H1 (cell line): Measurements from ENCODE around the gene KMT5C. TPM values are rescaled to one million over a fixed set of nuclear protein-coding genes. Genes with fewer than 3 reads are reported as not detected.

Experiments used
- CTCF ChIA-PET: fragments of 300-600 bp; sonication (Branson Sonifier 250); formaldehyde crosslinking; loops from one replicate; lab custom pipeline; 2021; ENCODE audit not compliant: partially characterized antibody; lab: Charles Lee
- POLR2A ChIA-PET: fragments of 300-600 bp; sonication (Branson Sonifier 250); formaldehyde crosslinking; loops from one replicate; lab custom pipeline; 2021; ENCODE audit warnings: inconsistent platforms; ENCODE audit not compliant: partially characterized antibody; lab: Charles Lee
- DNase-seq, 2 experiments: peaks; one replicate each; pipeline versions ENCODE4 v3.0.0 to v3.0.0-alpha.2; 2010 to 2022; ENCODE audit warnings: low spot score in 2 of 2, low read depth in 1 of 2, mixed read lengths in 1 of 2
- FAIRE-seq: peaks from 2 replicates; lab custom pipeline; 2011; peaks lifted over from hg19 to GRCh38; lab: Jason Lieb, UNC
- H2AFZ ChIP-seq: 2 replicates; pipeline ENCODE4 v1.8.1; 2012; ENCODE audit warnings: low read length, inconsistent platforms
- H2AK5ac ChIP-seq: 2 replicates; pipeline ENCODE4 v1.6.1; 2013; ENCODE audit warnings: low read depth, low read length
- H2BK120ac ChIP-seq: replicated peaks from 2 replicates; pipeline ENCODE3; 2013; ENCODE audit warnings: low read depth, low read length, inconsistent platforms
- H2BK12ac ChIP-seq: 2 replicates; pipeline ENCODE4 v1.6.1; 2013; ENCODE audit warnings: low read depth, low read length
- H2BK15ac ChIP-seq: 2 replicates; pipeline ENCODE4 v1.6.1; 2013; ENCODE audit warnings: low read length
- H2BK20ac ChIP-seq: 2 replicates; pipeline ENCODE4 v1.6.1; 2013; ENCODE audit warnings: low read length
- H2BK5ac ChIP-seq: 2 replicates; pipeline ENCODE4 v1.6.1; 2013; ENCODE audit warnings: low read depth, low read length
- H3K14ac ChIP-seq: 2 replicates; pipeline ENCODE4 v1.6.1; 2013; ENCODE audit warnings: inconsistent platforms; ENCODE audit not compliant: insufficient read length
- H3K18ac ChIP-seq: 2 replicates; pipeline ENCODE4 v1.6.1; 2013; ENCODE audit warnings: low read length; ENCODE audit errors: extremely low read depth
- H3K23ac ChIP-seq: 2 replicates; pipeline ENCODE4 v1.6.1; 2013; ENCODE audit warnings: inconsistent platforms; ENCODE audit not compliant: insufficient read length
- H3K23me2 ChIP-seq: 2 replicates; pipeline ENCODE4 v1.6.1; 2013; ENCODE audit warnings: low read depth, low read length
- H3K27ac ChIP-seq: 2 replicates; pipeline ENCODE4 v1.6.1; 2011; ENCODE audit warnings: low read depth, low read length, inconsistent platforms
- H3K27me3 ChIP-seq, 4 experiments: replicated peaks in 1 of 4; 1 replicate in 1 of 4; 2 replicates in 3 of 4; pipeline versions ENCODE4 v1.6.1 to v1.8.1; 2011 to 2013; ENCODE audit warnings: low read length in 3 of 4, mild to moderate bottlenecking in 3 of 4, inconsistent platforms in 2 of 4, mixed read lengths in 2 of 4, moderate library complexity in 1 of 4; ENCODE audit not compliant: control insufficient read depth in 3 of 4, insufficient read depth in 3 of 4; ENCODE audit errors: extremely low read depth in 1 of 4
- H3K36me3 ChIP-seq, 4 experiments: 2 replicates each; pipeline versions ENCODE4 v1.6.1 to v1.8.1; 2011 to 2013; ENCODE audit warnings: mild to moderate bottlenecking in 4 of 4, low read length in 3 of 4, moderate library complexity in 2 of 4, control low read depth in 1 of 4, inconsistent platforms in 1 of 4; ENCODE audit not compliant: insufficient read depth in 4 of 4, control insufficient read depth in 2 of 4
- H3K4ac ChIP-seq: replicated peaks from 2 replicates; pipeline ENCODE3; 2013; ENCODE audit warnings: low read length, low read depth, mixed read lengths, inconsistent platforms; ENCODE audit not compliant: insufficient read length
- H3K4me1 ChIP-seq, 4 experiments: replicated peaks in 1 of 4; 1 replicate in 1 of 4; 2 replicates in 3 of 4; pipeline versions ENCODE4 v1.6.1 to v1.8.1; 2011 to 2013; ENCODE audit warnings: low read length in 3 of 4, inconsistent platforms in 2 of 4, mixed read lengths in 1 of 4; ENCODE audit not compliant: insufficient read depth in 4 of 4, control insufficient read depth in 3 of 4
- H3K4me2 ChIP-seq, 2 experiments: 2 replicates each; pipeline versions ENCODE4 v1.6.1 to v1.8.1; 2011 to 2013; ENCODE audit warnings: low read depth in 2 of 2, low read length in 2 of 2, control low read depth in 1 of 2, inconsistent platforms in 1 of 2, mild to moderate bottlenecking in 1 of 2; ENCODE audit not compliant: insufficient read depth in 1 of 2
- H3K4me3 ChIP-seq, 4 experiments: fragments of 200-600, 300-600 bp in 1 of 4; sonication (generic), shearing (Covaris generic), sonication (Bioruptor Twin) in 1 of 4; 2 replicates each; pipeline versions ENCODE4 v1.5.1 to v1.8.1; 2011 to 2016; ENCODE audit warnings: low read length in 4 of 4, low read depth in 3 of 4, control low read depth in 2 of 4, inconsistent platforms in 2 of 4, mild to moderate bottlenecking in 2 of 4, mixed read lengths in 1 of 4, moderate library complexity in 1 of 4; ENCODE audit not compliant: insufficient read depth in 2 of 4; ENCODE audit errors: extremely low read depth in 1 of 4
- H3K56ac ChIP-seq: replicated peaks from 2 replicates; pipeline ENCODE3; 2013; ENCODE audit warnings: low read depth, mild to moderate bottlenecking, mixed read lengths, low read length, inconsistent platforms; ENCODE audit not compliant: insufficient read length
- H3K79me1 ChIP-seq: 2 replicates; pipeline ENCODE4 v1.6.1; 2013; ENCODE audit warnings: low read depth, low read length, control low read depth
- H3K79me2 ChIP-seq, 2 experiments: 2 replicates each; pipeline versions ENCODE4 v1.6.1 to v1.8.1; 2012 to 2013; ENCODE audit warnings: low read length in 2 of 2, mild to moderate bottlenecking in 2 of 2, inconsistent platforms in 1 of 2; ENCODE audit not compliant: insufficient read depth in 2 of 2, control insufficient read depth in 1 of 2
- H3K9ac ChIP-seq, 4 experiments: replicated peaks in 1 of 4; 1 replicate in 1 of 4; 2 replicates in 3 of 4; pipeline versions ENCODE4 v1.6.1 to v1.8.1; 2011 to 2013; ENCODE audit warnings: low read depth in 3 of 4, low read length in 3 of 4, control low read depth in 2 of 4, mild to moderate bottlenecking in 2 of 4, moderate library complexity in 2 of 4, inconsistent platforms in 1 of 4; ENCODE audit errors: extremely low read depth in 1 of 4
- H3K9me3 ChIP-seq, 2 experiments: 2 replicates each; pipeline versions ENCODE4 v1.6.1 to v1.8.1; 2012 to 2013; ENCODE audit warnings: mild to moderate bottlenecking in 2 of 2, moderate library complexity in 2 of 2, control low read depth in 1 of 2, inconsistent platforms in 1 of 2, low read depth in 1 of 2, low read length in 1 of 2, mixed read lengths in 1 of 2; ENCODE audit not compliant: insufficient read depth in 2 of 2
- H4K20me1 ChIP-seq, 2 experiments: replicated peaks in 1 of 2; 2 replicates each; pipeline versions ENCODE3 to v1.8.1; 2011 to 2013; ENCODE audit warnings: inconsistent platforms in 2 of 2, low read length in 2 of 2, mild to moderate bottlenecking in 1 of 2; ENCODE audit not compliant: insufficient read depth in 2 of 2, control insufficient read depth in 1 of 2
- H4K5ac ChIP-seq: 2 replicates; pipeline ENCODE4 v1.6.1; 2013; ENCODE audit warnings: low read length, low read depth, mixed read lengths, inconsistent platforms; ENCODE audit not compliant: insufficient read length
- H4K8ac ChIP-seq: 2 replicates; pipeline ENCODE4 v1.8.0; 2013; ENCODE audit warnings: mild to moderate bottlenecking, moderate library complexity, low read length, inconsistent platforms; ENCODE audit not compliant: insufficient read depth; ENCODE audit errors: extremely low read depth
- H4K91ac ChIP-seq: replicated peaks from 2 replicates; pipeline ENCODE3; 2013; ENCODE audit warnings: low read length, mixed read lengths, inconsistent platforms; ENCODE audit not compliant: insufficient read length
- ASH2L ChIP-seq: fragments of 200-600, 300-600 bp; sonication (generic); IDR thresholded peaks from one replicate; pipeline ENCODE4 v1.7.1; 2017; ENCODE audit warnings: low read length
- CBX8 ChIP-seq: fragments of 300-800, 300-1000 bp; sonication (generic); IDR thresholded peaks from 2 replicates; pipeline ENCODE4 v1.7.1; 2016; ENCODE audit warnings: low read depth, low read length, borderline replicate concordance
- CEBPB ChIP-seq: IDR thresholded peaks from 2 replicates; pipeline ENCODE4 v1.6.1; 2012; ENCODE audit warnings: low read depth, low read length
- CHD1 ChIP-seq: IDR thresholded peaks from 2 replicates; pipeline ENCODE4 v1.6.1; 2012; ENCODE audit warnings: low read depth, low read length, improper control_type of control experiment
- POLR2A ChIP-seq, 2 experiments: IDR thresholded peaks; 1 replicate in 1 of 2; 2 replicates in 1 of 2; pipeline ENCODE4 v1.6.1; 2011; ENCODE audit warnings: low read depth in 2 of 2, low read length in 2 of 2, mild to moderate bottlenecking in 2 of 2; ENCODE audit errors: control extremely low read depth in 1 of 2
- POLR2AphosphoS5 ChIP-seq: IDR thresholded peaks from 2 replicates; pipeline ENCODE4 v1.6.1; 2011; ENCODE audit warnings: low read depth, low read length
- RAD21 ChIP-seq, 2 experiments: IDR thresholded peaks in 1 of 2; conservative IDR thresholded peaks in 1 of 2; 2 replicates each; pipeline ENCODE4 v1.6.1; 2011; ENCODE audit warnings: low read depth in 2 of 2, low read length in 2 of 2, improper control_type of control experiment in 1 of 2, inconsistent platforms in 1 of 2, mild to moderate bottlenecking in 1 of 2, moderate library complexity in 1 of 2
- YY1 ChIP-seq: IDR thresholded peaks from 2 replicates; pipeline ENCODE4 v1.6.1; 2011; ENCODE audit warnings: low read depth, mild to moderate bottlenecking, low read length
- WGBS, 2 experiments: shearing (Covaris generic) in 1 of 2; methylation state at CpG; one replicate each; pipeline versions ENCODE4 v1.1.6 to v1.1.7; 2013 to 2015; ENCODE audit warnings: low lambda C conversion rate in 2 of 2, mixed read lengths in 2 of 2, inconsistent platforms in 1 of 2, low coverage in 1 of 2, missing lambda C conversion rate in 1 of 2; ENCODE audit not compliant: insufficient replicate concordance in 2 of 2, insufficient coverage in 1 of 2, insufficient read length in 1 of 2; ENCODE audit errors: extremely low coverage in 1 of 2, missing lambda C conversion rate in 1 of 2; 5-methylcytosine and 5-hydroxymethylcytosine counted together
- polyA plus RNA-seq, 7 experiments: library from polyadenylated mRNA; depleted of rRNA in 3 of 7; stranded (reverse) in 5 of 7; unstranded in 2 of 7; fragments of >200 nt in 5 of 7; fragments of 200-250 nt in 2 of 7; gene quantifications; 1 replicate in 5 of 7; 2 replicates in 1 of 7; 4 replicates in 1 of 7; pipeline versions ENCODE4 v1.2.1 to v1.2.3, GENCODE V29; 2011 to 2013; ENCODE audit warnings: missing spikeins in 2 of 7, mixed read lengths in 2 of 7
- total RNA-seq: library from RNA; stranded (reverse); fragmentation: NEBNext Ultra II Directional; extraction: Animal tissue kit (Norgen Biotek cat#: 25700); gene quantifications from 2 replicates; pipeline ENCODE4 v1.2.1, GENCODE V29; 2021

Gene KMT5C
- total and polyA plus RNA-seq, 2 of the 8 experiments (the other 6 are each of a cell fraction or from before 2014, with no cell fraction given): 24.9 to 31.5 TPM

GRCh38 chr19:55389386-55390317 lies 50.0 kb downstream of the KMT5C start:
- H3K79me1 ChIP-seq: peaks cover 28% of the 10 kb centered on the region
- DNase-seq (no peak), FAIRE-seq (no peak)

More at GRCh38 chr19:55389386-55390317, 50.0 kb downstream of the KMT5C start:
- Histone ChIP-seq H4K5ac (no peak overlapping the region), H3K23me2 (peaks cover 13% of the 10 kb centered on the region), H3K4me2 (peak overlapping the region in 1 of 2 experiments; percentile 95; a peak in 3 of 4 replicates), H3K56ac (no peak overlapping the region), H3K27ac (no peak overlapping the region), H2AFZ (no peak overlapping the region), H2BK5ac (peak overlapping the region; percentile 64; the same call in 1 of the 2 replicates), H3K27me3 (no peaks in the 10 kb centered on the region), H3K23ac (no peak overlapping the region), H4K91ac (no peak overlapping the region), H2AK5ac (no peak overlapping the region), H4K8ac (peak overlapping the region; percentile 7; the same call in 1 of the 2 replicates), H3K9me3 (no peaks in the 10 kb centered on the region), H3K4me1 (peaks cover 0 to 50% (median 40%) of the 10 kb centered on the region in 4 experiments; a peak in 6 of 7 replicates), H3K4ac (no peak overlapping the region), H2BK120ac (no peak overlapping the region), H2BK15ac (no peak overlapping the region), H2BK20ac (no peak overlapping the region), H3K36me3 (peaks cover 23 to 35% (median 26%) of the 10 kb centered on the region in 4 experiments), H3K18ac (no peak overlapping the region), H3K14ac (no peak overlapping the region), H4K20me1 (peaks cover 25 to 45% of the 10 kb centered on the region in 2 experiments), H3K4me3 (no peak overlapping the region), H2BK12ac (no peak overlapping the region), H3K9ac (peak overlapping the region in 1 of 4 experiments; percentile 11; a peak in 3 of 7 replicates), H3K79me2 (peaks cover 17 to 27% of the 10 kb centered on the region in 2 experiments; a peak in 3 of 4 replicates)
- ChIA-PET POLR2A (interaction anchor here (0.6 to 26.7 kb wide), 24 partner anchors 9 to 200 kb away, joined by 3 to 874 read pairs (median 5); partner anchors contain the start of genes GARIN5B, HSPBP1, IL11 and TMEM190), CTCF (interaction anchor here (0.7 to 6.1 kb wide), 7 partner anchors 13 to 247 kb away, joined by 3 to 39 read pairs (median 4); no protein-coding TSS in a partner anchor)
- 84% methylated on average over 21 of the region's 21 CpGs; no CpG with 5 or more reads in 1 of the 2 experiments for WGBS, 2 experiments
- TF ChIP-seq CHD1 (no peak), RAD21 (IDR thresholded peaks at IDR 0.05 in 1 of 2, conservative IDR thresholded peaks at IDR 0.05 in 1 of 2; ENCODE audit: low read depth in 2 of 2, low read length in 2 of 2) (no peak), POLR2AphosphoS5 (peak; percentile 46), CEBPB (no peak), YY1 (no peak), CBX8 (no peak), ASH2L (no peak), POLR2A (IDR thresholded peaks at IDR 0.05; ENCODE audit: control extremely low read depth in 1 of 2, low read depth in 2 of 2, low read length in 2 of 2) (peak in 1 of 2 experiments; percentile 37; a peak in 1 of 3 replicates)
